HL-60 (cell line): ENCODE measurements around the gene CCDC146.
"Not testable (repeated sequence)": the region's sequence is repeated elsewhere in the genome, so short reads cannot be mapped to it uniquely, and the experiment has no call there.

Source experiments
- DNase-seq, 2 experiments: peaks; one replicate each; pipeline ENCODE4 v3.0.0-alpha.2; 2010 to 2020; ENCODE audit warnings: low read depth in 1 of 2, low spot score in 1 of 2
- H3K27ac ChIP-seq: fragments of 250-450 bp; sonication (Bioruptor Pico); replicated peaks from 2 replicates; pipeline ENCODE4 v1.5.1; 2020; ENCODE audit warnings: mild to moderate bottlenecking, moderate library complexity
- H3K27me3 ChIP-seq: fragments of 250-450 bp; sonication (Bioruptor Pico); 2 replicates; pipeline ENCODE4 v1.5.1; 2021; ENCODE audit warnings: mild to moderate bottlenecking, moderate library complexity; ENCODE audit not compliant: insufficient read depth, poor library complexity, severe bottlenecking
- H3K4me3 ChIP-seq: replicated peaks from 2 replicates; pipeline ENCODE4 v1.5.1; 2011; ENCODE audit warnings: mild to moderate bottlenecking, control low read depth, low read length; ENCODE audit not compliant: insufficient read depth
- GABPA ChIP-seq: IDR thresholded peaks from 2 replicates; pipeline ENCODE4 v1.6.1; 2012; ENCODE audit warnings: low read depth
- POLR2AphosphoS5 ChIP-seq: IDR thresholded peaks from 2 replicates; pipeline ENCODE4 v1.6.1; 2012; ENCODE audit warnings: low read depth
- SPI1 ChIP-seq: IDR thresholded peaks from 2 replicates; pipeline ENCODE4 v1.6.1; 2012; ENCODE audit warnings: low read depth, mild to moderate bottlenecking, borderline replicate concordance
- TF ChIP-seq, protein P1 (sequence below): IDR thresholded peaks from 2 replicates; pipeline ENCODE4 v1.6.1; 2012; ENCODE audit warnings: low read depth; ENCODE audit not compliant: insufficient replicate concordance
- TF ChIP-seq, protein P2 (sequence below): IDR thresholded peaks from one replicate; pipeline ENCODE4 v1.5.1; 2011; ENCODE audit warnings: low read length, control low read depth, inconsistent platforms; ENCODE audit not compliant: insufficient read depth

CCDC146 gene

DNA sequence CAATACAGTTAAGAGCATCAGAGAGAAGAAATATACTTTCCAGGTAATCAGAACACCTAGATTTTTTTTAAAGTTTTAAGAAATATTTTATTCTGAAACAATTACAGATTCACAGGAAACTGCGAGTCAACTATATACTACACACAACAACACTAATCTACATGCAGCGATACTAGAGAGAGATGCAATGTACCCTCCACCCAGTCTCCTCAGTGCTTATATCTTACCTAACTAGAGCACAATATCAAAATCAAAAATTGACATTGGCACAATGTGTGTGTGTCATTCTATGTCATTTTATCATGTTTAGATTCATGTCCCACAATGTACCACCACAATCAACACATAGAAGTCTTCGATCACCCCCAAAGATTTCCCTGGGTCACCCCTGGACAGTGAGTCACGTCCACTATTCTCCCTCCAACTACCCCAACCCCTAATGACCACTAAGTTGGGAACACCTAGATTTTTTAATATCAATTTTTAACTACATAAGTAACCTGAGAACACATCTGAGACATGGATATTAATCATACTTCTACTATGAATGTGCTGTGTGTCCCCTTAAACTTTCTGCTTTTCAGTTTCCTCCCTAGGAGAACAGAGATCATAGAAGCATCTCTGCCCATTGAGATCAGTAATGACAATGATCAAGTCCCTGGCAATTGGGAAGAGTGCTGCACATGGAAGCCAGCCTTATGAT lies 207.2 kb downstream of the CCDC146 start:
- TF ChIP-seq, protein P1, sequence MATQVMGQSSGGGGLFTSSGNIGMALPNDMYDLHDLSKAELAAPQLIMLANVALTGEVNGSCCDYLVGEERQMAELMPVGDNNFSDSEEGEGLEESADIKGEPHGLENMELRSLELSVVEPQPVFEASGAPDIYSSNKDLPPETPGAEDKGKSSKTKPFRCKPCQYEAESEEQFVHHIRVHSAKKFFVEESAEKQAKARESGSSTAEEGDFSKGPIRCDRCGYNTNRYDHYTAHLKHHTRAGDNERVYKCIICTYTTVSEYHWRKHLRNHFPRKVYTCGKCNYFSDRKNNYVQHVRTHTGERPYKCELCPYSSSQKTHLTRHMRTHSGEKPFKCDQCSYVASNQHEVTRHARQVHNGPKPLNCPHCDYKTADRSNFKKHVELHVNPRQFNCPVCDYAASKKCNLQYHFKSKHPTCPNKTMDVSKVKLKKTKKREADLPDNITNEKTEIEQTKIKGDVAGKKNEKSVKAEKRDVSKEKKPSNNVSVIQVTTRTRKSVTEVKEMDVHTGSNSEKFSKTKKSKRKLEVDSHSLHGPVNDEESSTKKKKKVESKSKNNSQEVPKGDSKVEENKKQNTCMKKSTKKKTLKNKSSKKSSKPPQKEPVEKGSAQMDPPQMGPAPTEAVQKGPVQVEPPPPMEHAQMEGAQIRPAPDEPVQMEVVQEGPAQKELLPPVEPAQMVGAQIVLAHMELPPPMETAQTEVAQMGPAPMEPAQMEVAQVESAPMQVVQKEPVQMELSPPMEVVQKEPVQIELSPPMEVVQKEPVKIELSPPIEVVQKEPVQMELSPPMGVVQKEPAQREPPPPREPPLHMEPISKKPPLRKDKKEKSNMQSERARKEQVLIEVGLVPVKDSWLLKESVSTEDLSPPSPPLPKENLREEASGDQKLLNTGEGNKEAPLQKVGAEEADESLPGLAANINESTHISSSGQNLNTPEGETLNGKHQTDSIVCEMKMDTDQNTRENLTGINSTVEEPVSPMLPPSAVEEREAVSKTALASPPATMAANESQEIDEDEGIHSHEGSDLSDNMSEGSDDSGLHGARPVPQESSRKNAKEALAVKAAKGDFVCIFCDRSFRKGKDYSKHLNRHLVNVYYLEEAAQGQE, result no peak
- TF ChIP-seq SPI1, result no peak
- no peak for TF ChIP-seq POLR2AphosphoS5
- TF ChIP-seq GABPA, result no peak
- TF ChIP-seq, protein P2, sequence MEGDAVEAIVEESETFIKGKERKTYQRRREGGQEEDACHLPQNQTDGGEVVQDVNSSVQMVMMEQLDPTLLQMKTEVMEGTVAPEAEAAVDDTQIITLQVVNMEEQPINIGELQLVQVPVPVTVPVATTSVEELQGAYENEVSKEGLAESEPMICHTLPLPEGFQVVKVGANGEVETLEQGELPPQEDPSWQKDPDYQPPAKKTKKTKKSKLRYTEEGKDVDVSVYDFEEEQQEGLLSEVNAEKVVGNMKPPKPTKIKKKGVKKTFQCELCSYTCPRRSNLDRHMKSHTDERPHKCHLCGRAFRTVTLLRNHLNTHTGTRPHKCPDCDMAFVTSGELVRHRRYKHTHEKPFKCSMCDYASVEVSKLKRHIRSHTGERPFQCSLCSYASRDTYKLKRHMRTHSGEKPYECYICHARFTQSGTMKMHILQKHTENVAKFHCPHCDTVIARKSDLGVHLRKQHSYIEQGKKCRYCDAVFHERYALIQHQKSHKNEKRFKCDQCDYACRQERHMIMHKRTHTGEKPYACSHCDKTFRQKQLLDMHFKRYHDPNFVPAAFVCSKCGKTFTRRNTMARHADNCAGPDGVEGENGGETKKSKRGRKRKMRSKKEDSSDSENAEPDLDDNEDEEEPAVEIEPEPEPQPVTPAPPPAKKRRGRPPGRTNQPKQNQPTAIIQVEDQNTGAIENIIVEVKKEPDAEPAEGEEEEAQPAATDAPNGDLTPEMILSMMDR, result no peak
- Histone ChIP-seq H3K4me3 (no peak overlapping the region), H3K27ac (peak overlapping the region; percentile 88), H3K27me3 (no peaks in the 10 kb centered on the region)
- no peak for DNase-seq

DNA sequence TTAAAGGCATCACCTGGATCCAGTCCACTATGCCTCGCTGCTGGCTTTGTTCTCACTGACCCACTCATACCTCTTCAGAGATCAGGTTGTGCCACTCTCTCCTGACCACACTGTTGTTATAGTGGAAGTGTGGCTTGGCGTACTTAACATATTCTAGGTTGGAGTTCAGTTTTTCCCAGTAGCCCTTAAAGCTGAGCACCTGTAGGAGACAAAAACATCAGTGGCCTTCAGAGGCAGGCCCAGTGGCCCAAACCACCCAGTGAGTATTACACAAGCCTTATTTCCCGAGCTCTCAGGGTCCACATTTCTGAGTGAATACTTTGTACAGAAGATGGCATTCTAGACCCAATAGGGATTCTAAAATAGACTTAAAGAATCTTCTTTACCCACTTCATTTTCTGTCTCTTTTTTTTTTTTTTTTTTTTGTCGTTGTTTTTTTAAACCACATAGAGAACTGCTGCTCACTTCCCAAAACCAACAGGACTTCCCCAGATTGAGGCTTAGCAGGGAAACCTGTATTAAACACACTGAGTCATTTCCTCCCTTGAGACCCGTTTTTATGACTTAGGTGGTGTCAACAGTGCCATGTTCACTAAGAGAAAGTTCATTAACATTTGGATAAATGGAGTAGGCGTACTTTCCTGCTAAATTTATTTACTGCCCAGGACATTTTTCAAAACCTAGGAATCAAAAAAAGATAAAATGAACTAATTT lies 207.9 kb downstream of the CCDC146 start:
- TF ChIP-seq SPI1 (peak; percentile 89; the same call in 1 of the 2 replicates), GABPA (no peak)
- Histone ChIP-seq H3K4me3 (no peak overlapping the region), H3K27me3 (no peaks in the 10 kb centered on the region), H3K27ac (peak overlapping the region; percentile 88)
- DNase-seq, result peak; percentile 72 to 80

DNA sequence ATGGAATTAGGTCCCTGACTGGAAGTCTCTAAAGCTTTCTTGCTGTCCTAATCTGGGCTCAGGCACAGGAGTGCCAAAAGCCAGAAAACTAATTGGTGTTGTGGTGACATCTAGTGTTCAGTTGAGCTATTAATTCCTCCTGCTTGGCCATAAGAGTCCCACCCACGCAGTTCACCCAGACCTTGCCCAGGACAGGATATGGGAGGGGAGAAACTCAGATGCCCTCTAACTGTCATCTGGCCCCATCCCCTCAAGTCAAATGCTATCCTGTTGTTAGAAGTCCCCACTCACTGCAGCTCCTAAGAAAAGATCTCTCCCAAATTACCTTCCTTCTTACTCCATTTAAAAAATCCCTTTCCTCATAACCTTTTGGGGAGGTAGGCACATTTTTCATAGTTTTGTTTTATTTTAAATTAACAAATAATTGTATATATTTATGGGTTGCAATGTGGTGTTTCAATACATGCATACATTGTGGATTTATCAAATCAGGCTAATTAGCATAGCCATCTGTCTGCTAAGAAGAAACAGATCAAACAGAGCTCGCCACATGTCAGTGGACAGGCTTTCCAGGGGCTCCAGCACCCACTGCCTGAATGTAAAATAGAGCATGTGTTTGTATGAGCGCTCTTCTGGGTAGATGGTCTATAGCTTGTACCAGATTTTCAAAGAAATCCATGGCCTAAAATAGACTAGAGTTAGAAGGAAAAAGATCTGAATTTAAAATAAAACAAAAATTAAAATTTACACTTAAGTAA lies 209.7 kb downstream of the CCDC146 start:
- TF ChIP-seq, protein P1, result no peak
- TF ChIP-seq, protein P2, result peak; percentile 45
- no peak for TF ChIP-seq GABPA
- TF ChIP-seq SPI1, result no peak
- no peak for TF ChIP-seq POLR2AphosphoS5
- H3K4me3 ChIP-seq, result no peak overlapping the region
- no peaks in the 10 kb centered on the region for H3K27me3 ChIP-seq
- DNase-seq, result peak; percentile 73 to 82
- H3K27ac ChIP-seq, result peak overlapping the region; percentile 52

DNA sequence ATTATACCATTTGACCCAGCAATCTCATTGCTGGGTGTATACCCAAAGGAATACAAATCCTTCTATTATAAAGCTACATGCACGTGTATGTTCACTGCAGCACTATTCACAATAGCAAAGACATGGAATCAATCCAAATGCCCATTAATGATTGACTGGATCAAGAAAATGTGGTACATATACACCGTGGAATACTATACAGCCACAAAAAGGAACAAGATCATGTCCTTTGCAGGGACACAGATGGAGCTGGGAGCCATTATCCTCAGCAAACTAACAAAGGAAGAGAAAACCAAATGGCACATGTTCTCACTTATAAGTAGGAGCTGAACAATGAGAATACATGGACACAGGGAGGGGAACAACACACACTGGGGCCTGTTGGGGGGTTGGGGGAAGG lies 211.6 kb downstream of the CCDC146 start:
- H3K4me3 ChIP-seq, H3K27ac ChIP-seq, H3K27me3 ChIP-seq, DNase-seq: not testable (repeated sequence)
